Measurements from ENCODE around the gene MIP. TPM values are rescaled to one million over a fixed set of nuclear protein-coding genes. Genes with fewer than 3 reads are reported as not detected.
"Not testable (repeated sequence)": the region's sequence is repeated elsewhere in the genome, so short reads cannot be mapped to it uniquely, and the experiment has no call there.

Gene MIP
- total RNA-seq, 2 experiments from 2014 or later = not detected

DNA sequence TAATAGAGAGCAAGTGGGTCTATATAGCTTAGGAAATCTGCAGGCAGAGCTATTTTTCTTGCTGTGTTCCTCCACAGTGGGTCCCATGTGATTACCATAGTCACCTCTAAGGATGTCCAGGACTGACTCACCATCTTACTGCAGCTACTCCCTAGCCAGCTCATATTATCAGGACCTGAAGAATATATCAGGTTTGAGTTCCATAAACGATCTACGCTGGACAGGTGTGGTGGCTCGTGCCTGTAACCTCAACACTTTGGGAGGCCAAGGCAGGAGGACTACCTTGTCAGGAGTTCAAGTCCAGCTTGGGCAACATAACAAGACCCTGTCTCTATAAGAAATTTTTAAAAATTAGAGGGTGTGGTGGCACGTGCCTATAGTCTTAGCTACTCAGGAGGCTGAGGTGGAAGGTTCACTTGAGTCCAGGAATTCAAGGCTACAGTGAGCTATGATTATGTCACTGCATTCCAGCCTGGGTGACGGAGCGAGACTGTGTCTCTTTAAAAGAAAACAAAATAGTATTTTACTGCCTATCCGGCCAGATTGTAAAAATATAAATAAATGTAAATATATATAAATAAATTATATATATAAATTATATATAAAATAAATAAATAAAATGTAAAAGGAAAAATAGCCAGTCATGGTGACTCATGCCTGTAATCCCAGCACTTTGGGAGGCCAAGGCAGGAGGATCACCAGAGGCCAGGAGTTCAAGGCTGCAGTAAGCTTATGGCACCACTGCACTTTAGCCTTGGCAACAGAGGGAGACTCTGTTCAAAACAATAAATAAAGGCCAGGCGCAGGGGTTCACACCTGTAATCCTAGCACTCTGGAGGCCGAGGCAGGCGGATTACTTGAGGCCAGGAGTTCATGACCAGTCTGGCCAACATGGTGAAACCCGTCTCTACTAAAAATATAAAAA lies 7.0 kb upstream of the MIP start:
- H3K4me1 Mint-ChIP-seq (ENCODE audit: low read depth) = peaks cover 5% of the 10 kb centered on the region
- H3K27ac Mint-ChIP-seq = no peak overlapping the region
- DNase-seq (no peak), ATAC-seq (no peak)
- no peaks in the 10 kb centered on the region for H3K27me3 Mint-ChIP-seq (ENCODE audit: low read depth)
- ChIA-PET CTCF (interaction anchor here (0.9 to 1.6 kb wide), 7 partner anchors 11 to 269 kb away, joined by 3 to 6 read pairs (median 3); partner anchors contain the start of genes STAT2 and TIMELESS), POLR2A (interaction anchor here (1.3 to 1.4 kb wide), 2 partner anchors 12 to 101 kb away, joined by 3 to 6 read pairs; partner anchors contain the start of genes STAT2 and TIMELESS)
- no peaks in the 10 kb centered on the region for H3K9me3 Mint-ChIP-seq (ENCODE audit: insufficient read depth)
- H3K4me3 Mint-ChIP-seq = no peak overlapping the region
- no peaks in the 10 kb centered on the region for H3K36me3 Mint-ChIP-seq (ENCODE audit: low read depth)

DNA sequence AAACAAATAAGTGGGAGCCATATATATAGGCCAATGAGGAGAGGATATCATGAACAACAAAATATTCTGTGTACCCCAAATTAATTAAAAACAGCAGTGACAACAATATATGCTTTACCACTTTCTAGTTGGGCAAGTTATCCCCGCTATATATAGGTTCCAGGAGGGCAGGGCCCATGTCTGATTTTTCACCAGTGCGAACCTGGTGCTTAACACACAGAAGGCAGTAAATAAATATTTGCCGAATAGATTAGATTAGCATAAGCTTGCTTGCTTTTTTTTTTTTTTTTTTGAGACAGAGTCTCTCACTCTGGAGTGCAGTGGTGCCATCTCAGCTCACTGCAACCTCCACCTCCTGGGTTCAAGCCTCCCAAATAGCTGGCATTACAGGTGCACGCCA lies 3.4 kb upstream of the MIP start:
- DNase-seq (no peak), ATAC-seq (no peak)
- Mint-ChIP-seq H3K27ac (no peak overlapping the region), H3K27me3 (ENCODE audit: low read depth) (peaks cover 9% of the 10 kb centered on the region), H3K36me3 (ENCODE audit: low read depth) (no peaks in the 10 kb centered on the region), H3K9me3 (ENCODE audit: insufficient read depth) (no peaks in the 10 kb centered on the region), H3K4me1 (ENCODE audit: low read depth) (no peaks in the 10 kb centered on the region), H3K4me3 (no peak overlapping the region)
- ChIA-PET CTCF (interaction anchor here (1.3 to 2.2 kb wide), 2 partner anchors 8 to 56 kb away, joined by 3 to 10 read pairs; partner anchors contain the start of gene TIMELESS), POLR2A (interaction anchor here (1.8 kb wide), 1 partner anchor 9 kb away, joined by 9 read pairs; the partner anchor contains the start of gene TIMELESS)

DNA sequence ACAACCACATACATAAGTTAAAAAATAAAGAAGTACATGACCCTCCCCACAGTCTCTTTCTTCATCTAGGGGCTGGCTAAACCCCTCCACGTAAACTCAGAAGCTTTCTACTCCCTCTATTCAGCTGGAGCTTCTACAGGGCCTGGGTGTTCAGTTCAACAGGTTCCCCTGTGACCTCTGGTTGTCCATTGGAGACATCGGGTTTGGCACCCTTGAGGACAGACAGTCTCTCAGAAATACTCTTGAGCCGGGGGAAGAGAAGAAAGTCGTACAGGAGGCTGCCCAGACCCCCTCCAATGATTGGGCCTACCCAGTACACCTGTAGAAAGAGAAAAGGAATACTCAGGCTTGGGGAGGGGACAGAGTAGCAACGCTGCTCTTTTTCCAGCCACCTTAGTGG lies 3.3 kb downstream of the MIP start:
- H3K36me3 Mint-ChIP-seq (ENCODE audit: low read depth) = peaks cover 10% of the 10 kb centered on the region
- ChIA-PET CTCF (interaction anchor here (0.9 to 6.4 kb wide), 2 partner anchors 10 to 13 kb away, joined by 3 to 59 read pairs; no protein-coding TSS in a partner anchor), POLR2A (interaction anchor here (0.9 kb wide), 1 partner anchor 293 kb away, joined by 3 read pairs; the partner anchor contains the start of gene MYL6)

DNA sequence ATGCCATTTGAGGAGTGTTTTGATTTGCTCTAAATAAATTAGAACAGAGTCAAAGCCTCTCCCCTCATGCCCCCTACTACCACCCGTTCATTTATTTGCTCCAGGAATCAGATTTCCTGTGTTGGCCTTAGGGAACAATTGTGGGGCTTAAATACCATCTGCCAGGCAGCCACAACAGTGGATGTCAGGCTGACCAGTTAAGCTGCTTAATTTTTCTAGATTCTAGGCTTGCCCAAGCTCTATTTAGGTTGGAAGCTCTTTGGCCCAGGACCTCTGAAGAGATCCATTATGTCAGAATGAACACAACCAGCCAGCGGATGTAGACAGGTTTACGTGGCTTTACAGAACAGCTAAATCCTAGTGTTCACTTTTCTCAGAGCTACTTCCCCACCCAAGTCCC lies 4.2 kb downstream of the MIP start:
- ChIA-PET POLR2A (interaction anchor here (1.4 to 2.8 kb wide), 5 partner anchors 8 to 238 kb away, joined by 3 to 27 read pairs (median 9); partner anchors contain the start of genes CS, PTGES3 and STAT2), CTCF (interaction anchor here (0.9 to 6.4 kb wide), 5 partner anchors 9 to 330 kb away, joined by 3 to 59 read pairs (median 7); partner anchors contain the start of gene SPRYD4)
- peaks cover 15% of the 10 kb centered on the region for H3K36me3 Mint-ChIP-seq (ENCODE audit: low read depth)
- peaks cover 30% of the 10 kb centered on the region for H3K4me1 Mint-ChIP-seq (ENCODE audit: low read depth)
- H3K4me3 Mint-ChIP-seq = peak overlapping the region; percentile 91
- peak overlapping the region; percentile 39 for H3K27ac Mint-ChIP-seq
- H3K9me3 Mint-ChIP-seq (ENCODE audit: insufficient read depth) = no peaks in the 10 kb centered on the region
- no peak for DNase-seq
- peaks cover 6% of the 10 kb centered on the region for H3K27me3 Mint-ChIP-seq (ENCODE audit: low read depth)
- no peak for ATAC-seq

More for the DNA sequence above, 3.3 kb downstream of the MIP start:
- Mint-ChIP-seq H3K9me3 (ENCODE audit: insufficient read depth) (no peaks in the 10 kb centered on the region), H3K4me1 (ENCODE audit: low read depth) (peaks cover 26% of the 10 kb centered on the region), H3K27me3 (ENCODE audit: low read depth) (peaks cover 9% of the 10 kb centered on the region), H3K27ac (no peak overlapping the region), H3K4me3 (no peak overlapping the region)
- ATAC-seq (no peak), DNase-seq (no peak)

DNA sequence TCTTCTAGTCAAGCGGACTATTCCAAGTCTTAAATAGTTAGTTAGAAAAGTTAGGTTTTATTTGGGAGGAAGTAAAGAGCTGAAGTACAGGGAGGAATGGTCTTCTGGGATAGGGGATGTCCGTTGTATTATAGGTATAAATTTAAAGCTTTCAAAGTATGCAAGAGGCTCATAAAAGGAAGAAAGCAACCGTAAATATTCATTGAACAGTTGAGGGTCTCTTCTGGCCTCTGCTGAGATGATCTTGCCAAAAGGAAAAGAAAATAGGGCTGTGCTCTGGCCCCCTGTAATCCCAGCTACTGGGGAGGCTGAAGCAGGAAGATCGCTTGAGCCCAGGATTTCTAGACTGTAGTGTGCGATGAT lies 4.9 kb downstream of the MIP start:
- no peak for ATAC-seq
- H3K9me3 Mint-ChIP-seq (ENCODE audit: insufficient read depth) = no peaks in the 10 kb centered on the region
- CTCF ChIA-PET = interaction anchor here (0.9 to 6.4 kb wide), 9 partner anchors 9 to 330 kb away, joined by 3 to 59 read pairs (median 4); partner anchors contain the start of genes MYL6B, SPRYD4 and STAT2
- POLR2A ChIA-PET = interaction anchor here (0.6 to 2.8 kb wide), 14 partner anchors 9 to 238 kb away, joined by 3 to 27 read pairs (median 4); partner anchors contain the start of genes CNPY2, CS, IL23A and PTGES3
- H3K27ac Mint-ChIP-seq = peak overlapping the region; percentile 87
- H3K27me3 Mint-ChIP-seq (ENCODE audit: low read depth) = peaks cover 5% of the 10 kb centered on the region
- no peak for DNase-seq
- H3K4me1 Mint-ChIP-seq (ENCODE audit: low read depth) = peaks cover 33% of the 10 kb centered on the region
- H3K4me3 Mint-ChIP-seq = peak overlapping the region; percentile 91
- H3K36me3 Mint-ChIP-seq (ENCODE audit: low read depth) = peaks cover 18% of the 10 kb centered on the region

DNA sequence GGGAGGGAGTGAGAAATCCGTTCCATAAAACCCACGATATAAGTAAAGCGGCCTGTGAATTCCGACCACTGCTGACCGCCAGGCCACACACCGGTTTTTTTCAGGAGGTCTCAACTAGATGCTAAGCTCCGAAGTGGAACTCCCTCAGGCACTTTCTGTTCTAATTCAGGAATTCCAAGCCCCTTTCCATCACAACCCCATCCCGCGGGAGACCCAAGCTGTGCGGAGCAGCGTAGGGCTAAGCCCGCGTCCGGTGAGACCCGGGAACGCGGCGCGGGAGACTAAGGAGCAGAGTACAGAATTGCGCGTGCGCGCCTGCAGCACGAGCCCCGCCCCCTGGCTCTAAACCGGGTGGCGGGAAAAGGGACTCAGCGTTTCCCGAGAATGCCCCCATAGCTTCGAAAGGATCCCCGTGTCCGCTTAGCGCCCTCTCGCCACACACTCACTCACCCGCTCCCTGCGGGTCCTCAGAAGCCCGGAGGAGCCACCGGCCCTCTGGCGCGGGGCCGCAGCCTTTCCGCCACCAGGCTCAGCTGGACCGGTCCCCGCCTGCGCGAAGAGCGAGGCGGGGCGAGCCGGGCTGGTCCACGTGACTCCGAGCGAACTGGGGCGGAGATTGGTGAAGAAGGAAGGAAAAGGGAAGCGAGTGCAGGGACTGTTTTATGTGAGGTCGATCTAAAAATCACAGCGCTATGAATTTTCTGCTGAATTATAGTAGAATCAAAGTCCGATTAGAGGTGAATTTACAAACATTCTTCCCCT lies 5.4 kb downstream of the MIP start, which contains the start of gene TIMELESS:
Gene TIMELESS, minus strand, starts transcription at position 567 of the 762 bp plus-strand sequence. CDS start 15,256 bp downstream, outside the sequence.
- ChIA-PET CTCF (interaction anchor here (0.7 to 6.4 kb wide), 11 partner anchors 10 to 329 kb away, joined by 3 to 59 read pairs (median 4); partner anchors contain the start of genes MYL6B, SPRYD4 and STAT2), POLR2A (interaction anchor here (0.6 to 2.8 kb wide), 17 partner anchors 10 to 239 kb away, joined by 3 to 27 read pairs (median 4); partner anchors contain the start of genes CNPY2, CS, IL23A and PTGES3)
- Mint-ChIP-seq H3K4me3 (peak within 1 kb of the TSS; percentile 91), H3K27ac (peak within 1 kb of the TSS; percentile 87), H3K4me1 (ENCODE audit: low read depth) (peaks cover 39% of the 10 kb centered on the region), H3K36me3 (ENCODE audit: low read depth) (peaks cover 24% of the 10 kb centered on the region), H3K9me3 (ENCODE audit: insufficient read depth) (no peaks in the 10 kb centered on the region), H3K27me3 (ENCODE audit: low read depth) (peaks cover 2% of the 10 kb centered on the region)
- ATAC-seq (peak; percentile 99), DNase-seq (peak; percentile 89)

- POLR2A ChIA-PET; ATAC-seq; H3K27me3 Mint-ChIP-seq (ENCODE audit: low read depth); CTCF ChIA-PET; H3K4me3 Mint-ChIP-seq; H3K9me3 Mint-ChIP-seq (ENCODE audit: insufficient read depth); DNase-seq; H3K27ac Mint-ChIP-seq: not testable (repeated sequence)
- peaks cover 32% of the 10 kb centered on the region for H3K4me1 Mint-ChIP-seq (ENCODE audit: low read depth)
- H3K36me3 Mint-ChIP-seq (ENCODE audit: low read depth) = peaks cover 43% of the 10 kb centered on the region
Measured at GRCh38 chr12:56443208-56443607, 11.2 kb downstream of the MIP start.

- Mint-ChIP-seq H3K9me3 (ENCODE audit: insufficient read depth) (no peaks in the 10 kb centered on the region), H3K27ac (no peak overlapping the region), H3K4me3 (no peak overlapping the region), H3K4me1 (ENCODE audit: low read depth) (peaks cover 5% of the 10 kb centered on the region), H3K27me3 (ENCODE audit: low read depth) (no peaks in the 10 kb centered on the region), H3K36me3 (ENCODE audit: low read depth) (peaks cover 19% of the 10 kb centered on the region)
- ChIA-PET CTCF (interaction anchor here (1.5 to 1.9 kb wide), 2 partner anchors 26 to 64 kb away, joined by 4 to 5 read pairs; no protein-coding TSS in a partner anchor), POLR2A (no interaction called here)
- no peak for DNase-seq
- no peak for ATAC-seq
Measured at GRCh38 chr12:56437430-56438176, 16.9 kb downstream of the MIP start.

DNA sequence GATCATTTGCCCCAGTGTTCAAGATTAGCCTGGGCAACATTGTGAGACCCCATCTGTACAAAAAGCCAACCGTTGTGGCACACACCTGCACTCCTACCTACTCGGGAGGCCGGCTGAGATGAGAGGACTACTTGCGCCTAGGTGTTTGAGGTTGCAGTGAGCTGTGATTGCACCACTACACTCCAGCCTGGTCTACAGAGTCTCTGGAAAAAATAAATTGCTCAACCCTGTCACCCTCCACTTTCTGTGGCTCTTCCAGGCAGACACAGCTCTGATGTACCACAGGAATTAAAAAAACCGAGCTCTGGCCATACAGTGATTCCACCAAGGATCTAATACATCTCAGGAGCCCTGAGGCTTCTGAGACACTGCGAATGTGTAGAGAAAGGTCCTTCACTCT lies 19.6 kb downstream of the MIP start:
- ChIA-PET POLR2A (no interaction called here), CTCF (no interaction called here)
- Mint-ChIP-seq H3K4me1 (ENCODE audit: low read depth) (peaks cover 1% of the 10 kb centered on the region), H3K27me3 (ENCODE audit: low read depth) (no peaks in the 10 kb centered on the region), H3K4me3 (no peak overlapping the region), H3K27ac (peak overlapping the region; percentile 9), H3K36me3 (ENCODE audit: low read depth) (peaks cover 29% of the 10 kb centered on the region), H3K9me3 (ENCODE audit: insufficient read depth) (no peaks in the 10 kb centered on the region)
- ATAC-seq (no peak), DNase-seq (no peak)

GRCh38 chr12:56431850-56432249 lies 22.6 kb downstream of the MIP start:
- CTCF ChIA-PET = no interaction called here

More at GRCh38 chr12:56431850-56432249, 22.6 kb downstream of the MIP start:
- H3K27me3 Mint-ChIP-seq (ENCODE audit: low read depth) = no peaks in the 10 kb centered on the region
- DNase-seq (no peak), ATAC-seq (no peak)
- no peaks in the 10 kb centered on the region for H3K9me3 Mint-ChIP-seq (ENCODE audit: insufficient read depth)
- no peaks in the 10 kb centered on the region for H3K4me1 Mint-ChIP-seq (ENCODE audit: low read depth)
- no peak overlapping the region for H3K27ac Mint-ChIP-seq
- POLR2A ChIA-PET = no interaction called here
- no peak overlapping the region for H3K4me3 Mint-ChIP-seq
- H3K36me3 Mint-ChIP-seq (ENCODE audit: low read depth) = peaks cover 42% of the 10 kb centered on the region

All from activated CD8-positive, alpha-beta T cell treated with anti-CD3 and anti-CD28 coated beads, Interleukin-2, amount 10 ng/mL, durations not matched to agents 7 days and 5 days (primary cell).